ENCODE measurements around the gene CHRNA5.

The CHRNA5 gene

DNA sequence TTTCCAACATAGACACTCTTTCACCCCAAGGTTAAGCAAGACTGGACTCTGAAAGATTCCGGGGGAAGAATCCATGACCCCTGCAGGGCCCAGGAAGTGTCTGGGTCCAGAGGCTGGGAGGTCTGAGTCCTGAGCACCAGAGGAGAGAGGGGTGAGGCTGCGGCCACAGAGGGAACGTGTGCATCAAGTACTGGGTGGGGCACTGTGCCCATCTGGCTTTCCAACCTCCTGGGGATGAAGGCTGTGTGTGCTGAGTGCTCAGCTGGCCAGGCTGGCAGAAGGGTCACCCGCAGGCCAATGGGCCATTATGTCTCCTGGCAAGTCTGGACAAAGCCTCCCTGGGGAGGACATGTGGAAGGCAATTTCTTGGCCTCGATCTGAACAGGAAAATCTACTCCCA is 52.2 kb downstream of the CHRNA5 start:
- Histone ChIP-seq H3K9ac (ENCODE audit: low read length) (no peak overlapping the region), H3K36me3 (ENCODE audit: low read length) (no peaks in the 10 kb centered on the region)
- no peak for TF ChIP-seq EZH2phosphoT487 (conservative IDR thresholded peaks at IDR 0.05; ENCODE audit: low read length)
- TF ChIP-seq, protein P1, sequence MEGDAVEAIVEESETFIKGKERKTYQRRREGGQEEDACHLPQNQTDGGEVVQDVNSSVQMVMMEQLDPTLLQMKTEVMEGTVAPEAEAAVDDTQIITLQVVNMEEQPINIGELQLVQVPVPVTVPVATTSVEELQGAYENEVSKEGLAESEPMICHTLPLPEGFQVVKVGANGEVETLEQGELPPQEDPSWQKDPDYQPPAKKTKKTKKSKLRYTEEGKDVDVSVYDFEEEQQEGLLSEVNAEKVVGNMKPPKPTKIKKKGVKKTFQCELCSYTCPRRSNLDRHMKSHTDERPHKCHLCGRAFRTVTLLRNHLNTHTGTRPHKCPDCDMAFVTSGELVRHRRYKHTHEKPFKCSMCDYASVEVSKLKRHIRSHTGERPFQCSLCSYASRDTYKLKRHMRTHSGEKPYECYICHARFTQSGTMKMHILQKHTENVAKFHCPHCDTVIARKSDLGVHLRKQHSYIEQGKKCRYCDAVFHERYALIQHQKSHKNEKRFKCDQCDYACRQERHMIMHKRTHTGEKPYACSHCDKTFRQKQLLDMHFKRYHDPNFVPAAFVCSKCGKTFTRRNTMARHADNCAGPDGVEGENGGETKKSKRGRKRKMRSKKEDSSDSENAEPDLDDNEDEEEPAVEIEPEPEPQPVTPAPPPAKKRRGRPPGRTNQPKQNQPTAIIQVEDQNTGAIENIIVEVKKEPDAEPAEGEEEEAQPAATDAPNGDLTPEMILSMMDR (IDR thresholded peaks at IDR 0.05; ENCODE audit: insufficient read depth, low read length, poor library complexity, severe bottlenecking): no peak

DNA sequence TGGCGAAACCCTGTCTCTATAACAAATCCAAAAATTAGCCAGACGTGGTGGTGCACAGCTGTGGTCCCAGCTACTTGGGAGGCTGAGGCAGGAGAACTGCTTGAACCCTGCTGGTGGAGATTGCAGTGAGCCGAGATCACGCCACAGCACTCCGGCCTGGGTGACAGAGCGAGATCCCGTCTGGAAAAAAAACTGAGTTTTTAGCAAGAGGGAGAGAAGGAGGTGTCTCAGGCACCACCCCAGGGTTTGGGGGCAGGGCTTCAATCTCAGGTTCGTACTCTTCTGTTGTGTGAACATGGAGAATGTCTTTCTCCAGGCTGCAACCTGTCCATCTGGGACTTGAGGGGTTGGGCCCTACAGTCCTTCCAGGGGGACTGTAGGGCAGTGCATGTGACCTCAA is 52.7 kb downstream of the CHRNA5 start:
- Histone ChIP-seq H3K36me3 (ENCODE audit: low read length) (no peaks in the 10 kb centered on the region), H3F3A (ENCODE audit: insufficient read depth) (no peaks in the 10 kb centered on the region), H3K4me2 (ENCODE audit: low read depth, low read length, poor library complexity, severe bottlenecking) (no peak overlapping the region), H3K27ac (ENCODE audit: low read depth, low read length) (no peak overlapping the region), H2AFZ (ENCODE audit: low read depth, low read length, severe bottlenecking) (no peak overlapping the region), H3K27me3 (ENCODE audit: low read length) (no peaks in the 10 kb centered on the region), H3K79me2 (ENCODE audit: insufficient read depth, low read length) (no peaks in the 10 kb centered on the region), H4K20me1 (ENCODE audit: low read depth, low read length) (no peaks in the 10 kb centered on the region), H3K9me2 (replicated peaks; ENCODE audit: insufficient read depth, low read length) (no peaks in the 10 kb centered on the region), H3K9ac (ENCODE audit: low read length) (no peak overlapping the region), H3K9me3 (ENCODE audit: insufficient read depth, low read length) (no peaks in the 10 kb centered on the region), H3K4me3 (ENCODE audit: insufficient read depth, low read length, poor library complexity, severe bottlenecking) (no peak overlapping the region)
- TF ChIP-seq EZH2phosphoT487 (conservative IDR thresholded peaks at IDR 0.05; ENCODE audit: low read length): no peak
- TF ChIP-seq, protein P1 (IDR thresholded peaks at IDR 0.05; ENCODE audit: insufficient read depth, low read length, poor library complexity, severe bottlenecking): no peak

More for the DNA sequence above, 52.2 kb downstream of the CHRNA5 start:
- no peak overlapping the region for H3K27ac ChIP-seq (ENCODE audit: low read depth, low read length)
- H3F3A ChIP-seq (ENCODE audit: insufficient read depth): no peaks in the 10 kb centered on the region
- H3K9me2 ChIP-seq (replicated peaks; ENCODE audit: insufficient read depth, low read length): no peaks in the 10 kb centered on the region
- H3K79me2 ChIP-seq (ENCODE audit: insufficient read depth, low read length): no peaks in the 10 kb centered on the region
- no peak overlapping the region for H3K4me3 ChIP-seq (ENCODE audit: insufficient read depth, low read length, poor library complexity, severe bottlenecking)
- H3K9me3 ChIP-seq (ENCODE audit: insufficient read depth, low read length): no peaks in the 10 kb centered on the region
- H4K20me1 ChIP-seq (ENCODE audit: low read depth, low read length): no peaks in the 10 kb centered on the region
- no peaks in the 10 kb centered on the region for H3K27me3 ChIP-seq (ENCODE audit: low read length)
- no peak overlapping the region for H3K4me2 ChIP-seq (ENCODE audit: low read depth, low read length, poor library complexity, severe bottlenecking)
- no peak overlapping the region for H2AFZ ChIP-seq (ENCODE audit: low read depth, low read length, severe bottlenecking)

DNA sequence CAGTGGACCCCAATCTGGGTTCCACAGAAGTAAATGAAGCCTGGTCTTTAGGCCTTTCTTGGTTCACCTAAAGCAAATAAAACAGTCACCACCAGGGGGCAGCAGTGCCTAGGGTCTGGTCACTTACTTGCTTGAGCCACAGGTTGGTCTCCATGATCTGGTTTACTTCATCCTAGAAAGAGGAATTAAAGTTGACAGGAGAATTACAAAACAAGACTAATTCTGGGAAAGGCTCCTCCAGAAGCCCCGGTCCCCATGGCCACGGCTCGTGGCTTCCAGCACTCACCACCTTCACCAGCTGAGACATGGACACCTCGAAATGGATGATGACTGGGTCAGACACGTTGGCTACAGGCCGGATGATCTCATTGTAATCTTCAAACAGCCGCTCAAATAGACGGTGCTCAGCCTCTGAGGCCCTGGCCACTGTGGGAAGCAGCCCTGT is 53.2 kb downstream of the CHRNA5 start:
- no peaks in the 10 kb centered on the region for H3F3A ChIP-seq (ENCODE audit: insufficient read depth)
- no peaks in the 10 kb centered on the region for H3K27me3 ChIP-seq (ENCODE audit: low read length)
- no peak for TF ChIP-seq EZH2phosphoT487 (conservative IDR thresholded peaks at IDR 0.05; ENCODE audit: low read length)
- TF ChIP-seq, protein P1 (IDR thresholded peaks at IDR 0.05; ENCODE audit: insufficient read depth, low read length, poor library complexity, severe bottlenecking): peak; percentile 88
- no peaks in the 10 kb centered on the region for H3K9me3 ChIP-seq (ENCODE audit: insufficient read depth, low read length)
- H3K27ac ChIP-seq (ENCODE audit: low read depth, low read length): no peak overlapping the region
- no peaks in the 10 kb centered on the region for H4K20me1 ChIP-seq (ENCODE audit: low read depth, low read length)
- no peaks in the 10 kb centered on the region for H3K79me2 ChIP-seq (ENCODE audit: insufficient read depth, low read length)
- no peak overlapping the region for H2AFZ ChIP-seq (ENCODE audit: low read depth, low read length, severe bottlenecking)
- no peak overlapping the region for H3K4me2 ChIP-seq (ENCODE audit: low read depth, low read length, poor library complexity, severe bottlenecking)
- no peaks in the 10 kb centered on the region for H3K36me3 ChIP-seq (ENCODE audit: low read length)
- H3K9me2 ChIP-seq (replicated peaks; ENCODE audit: insufficient read depth, low read length): no peaks in the 10 kb centered on the region
- no peak overlapping the region for H3K9ac ChIP-seq (ENCODE audit: low read length)
- H3K4me3 ChIP-seq (ENCODE audit: insufficient read depth, low read length, poor library complexity, severe bottlenecking): no peak overlapping the region
